Esophagus muscularis mucosa (tissue), 3 donors: ENCODE data around the gene TNFRSF19.

ENCODE experiments used
- CTCF ChIP-seq, 3 experiments: fragments of 200-600 bp in 2 of 3; fragments of 450-650 bp in 1 of 3; sonication (generic) in 2 of 3; IDR thresholded peaks; one replicate each; pipeline ENCODE4 v1.5.1; 2017 to 2019; ENCODE audit warnings: antibody characterized with exemption in 3 of 3, mild to moderate bottlenecking in 2 of 3, moderate library complexity in 1 of 3
- POLR2AphosphoS5 ChIP-seq, 2 donors: sonication (generic); formaldehyde crosslinking; IDR thresholded peaks; one replicate each; pipeline ENCODE4 v1.6.1; 2017; ENCODE audit warnings: antibody characterized with exemption in 2 of 2

- TF ChIP-seq POLR2AphosphoS5 (IDR thresholded peaks at IDR 0.05): no peak
- no peak for TF ChIP-seq CTCF (IDR thresholded peaks at IDR 0.05)
These were observed 140.2 kb downstream of the TNFRSF19 start for GRCh38 chr13:23710366-23710765.
